ENCODE results near the gene TMEM147.

TMEM147 gene

DNA sequence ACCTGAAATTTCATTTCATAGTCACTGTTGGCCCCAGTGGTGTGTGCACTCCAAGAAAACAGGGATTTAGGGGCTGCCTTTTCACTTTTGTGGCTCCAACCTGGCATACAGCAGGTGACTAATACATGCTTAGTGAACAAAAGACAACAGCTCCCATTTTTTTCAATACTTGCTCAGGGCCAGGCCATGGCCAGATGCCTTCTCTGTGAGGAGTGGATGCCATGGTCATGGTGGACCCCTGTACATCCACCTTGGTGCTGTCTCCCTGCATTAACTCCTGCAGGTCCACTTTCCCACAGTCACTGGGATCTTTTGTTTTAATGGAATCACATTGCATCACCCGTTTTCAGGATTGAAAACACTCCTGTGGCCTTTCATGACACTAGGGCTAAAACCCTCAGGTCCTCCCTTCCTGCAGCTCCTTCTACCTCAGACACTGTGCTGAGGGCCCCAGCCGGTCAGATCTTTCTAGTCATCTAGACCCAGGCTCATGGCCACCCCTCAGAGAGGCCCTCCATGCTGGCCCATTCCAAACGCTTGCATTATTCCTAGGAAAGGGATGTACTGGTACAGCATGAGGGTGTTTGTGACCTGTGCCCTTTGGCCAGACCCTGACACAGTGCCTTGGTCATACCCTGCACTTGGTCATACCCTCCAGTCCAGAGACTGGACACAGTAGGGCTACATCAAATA, 1.2 kb upstream of the TMEM147 start:
- H3K4me3 ChIP-seq (ENCODE audit: low read depth, low read length) = peak overlapping the region; percentile 98

DNA sequence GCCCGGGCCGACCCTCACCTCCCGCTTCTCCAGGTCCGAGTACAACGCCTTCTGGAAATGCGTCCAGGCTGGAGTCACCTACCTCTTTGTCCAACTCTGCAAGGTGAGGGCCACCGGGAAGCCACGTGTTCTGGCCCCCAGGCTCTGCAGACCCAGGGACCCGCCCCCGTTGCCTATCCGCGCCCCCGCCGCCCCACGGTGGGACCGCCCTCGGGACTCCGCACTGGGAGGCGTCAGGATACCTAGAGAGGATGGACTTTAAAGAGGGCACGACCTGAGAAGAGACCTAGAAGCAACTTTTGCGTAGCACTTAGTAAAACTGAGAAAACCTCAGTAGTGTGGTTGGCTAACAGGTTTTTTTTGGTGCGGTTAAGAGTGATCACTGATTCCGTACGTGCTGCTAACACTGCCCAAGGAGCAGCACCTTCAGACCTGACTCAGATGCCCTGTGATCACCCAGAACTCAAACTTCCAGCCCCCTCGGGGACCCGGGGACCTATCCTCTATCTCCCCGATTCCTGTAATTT, 492 bp downstream of the TMEM147 start:
- H3K4me3 ChIP-seq (ENCODE audit: low read depth, low read length) = peak overlapping the region; percentile 98

DNA sequence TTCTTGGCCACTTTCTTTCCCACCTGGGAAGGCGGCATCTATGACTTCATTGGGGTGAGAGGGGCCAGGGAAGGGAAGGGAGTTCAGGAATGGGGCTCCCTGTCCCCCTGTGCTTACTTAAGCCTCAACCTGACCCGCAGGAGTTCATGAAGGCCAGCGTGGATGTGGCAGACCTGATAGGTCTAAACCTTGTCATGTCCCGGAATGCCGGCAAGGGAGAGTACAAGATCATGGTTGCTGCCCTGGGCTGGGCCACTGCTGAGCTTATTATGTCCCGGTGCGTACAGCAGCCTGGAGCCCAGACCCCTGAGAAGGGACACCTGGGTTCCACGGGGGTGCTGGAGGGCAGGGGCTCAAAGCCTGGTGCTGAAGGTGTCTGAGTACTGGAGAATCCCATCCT, 1.1 kb downstream of the TMEM147 start:
- H3K4me3 ChIP-seq (ENCODE audit: low read depth, low read length) = no peak overlapping the region

DNA sequence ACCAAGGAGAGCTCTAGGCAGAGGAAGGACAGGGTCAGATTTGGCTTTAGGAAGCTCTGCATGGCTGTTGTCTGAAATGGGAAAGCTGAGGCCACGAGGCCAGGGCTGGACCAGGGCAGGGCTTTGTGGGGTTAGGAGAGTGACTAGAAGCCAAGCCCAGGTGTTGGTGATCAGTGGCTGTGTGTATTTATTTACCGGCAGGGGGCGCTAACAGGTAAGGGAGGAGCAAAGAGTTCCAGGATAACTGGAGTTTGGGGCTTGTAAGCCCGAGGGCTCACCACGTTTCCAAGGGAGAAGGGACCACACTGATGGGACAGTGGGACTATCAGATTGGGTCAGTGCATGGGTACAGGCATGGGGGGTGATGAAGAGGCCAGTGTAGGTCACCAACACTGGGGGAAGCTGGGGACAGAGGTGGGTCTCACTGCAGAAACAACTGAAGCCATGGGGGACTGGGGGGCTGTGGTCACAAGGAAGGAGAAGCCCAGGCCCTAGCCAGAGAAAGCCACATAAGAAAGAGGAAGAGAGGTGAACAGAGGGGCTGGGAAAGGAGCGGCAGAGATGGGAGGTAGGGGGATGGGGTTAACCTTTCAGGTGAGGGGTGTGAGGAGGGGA, 3.9 kb downstream of the TMEM147 start:
- H3K4me3 ChIP-seq (ENCODE audit: low read depth, low read length) = no peak overlapping the region

DNA sequence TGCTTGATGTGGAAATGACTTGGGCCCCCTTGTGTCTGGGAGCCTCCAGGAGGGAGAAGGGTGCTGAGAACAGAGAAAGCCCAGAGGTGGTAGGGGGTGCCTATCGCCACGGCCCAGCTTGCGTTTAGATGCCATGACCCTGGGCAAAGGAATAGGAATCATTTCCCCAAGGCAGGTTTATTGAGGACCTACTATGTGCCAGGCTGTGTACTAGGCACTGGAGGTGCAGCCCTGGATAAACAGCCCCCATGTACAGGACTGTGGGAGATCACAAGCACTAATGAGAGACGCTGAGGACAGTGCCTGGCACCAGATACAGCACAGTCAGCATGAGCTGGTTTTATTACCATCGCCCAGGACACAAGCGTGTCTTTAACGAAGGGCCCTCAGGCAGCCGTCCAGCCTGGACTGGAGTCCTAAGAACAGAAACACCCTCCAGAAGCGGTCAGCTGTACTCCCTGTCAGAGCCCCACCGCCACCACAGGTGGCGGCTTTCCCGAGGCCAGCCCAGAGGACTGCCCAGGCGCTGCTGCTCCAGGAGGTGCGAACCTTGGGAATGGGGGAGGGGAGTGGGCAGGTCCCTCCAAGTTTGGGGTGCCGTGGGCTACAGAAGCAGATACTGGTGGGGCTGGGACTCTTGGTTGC, 4.6 kb downstream of the TMEM147 start:
- no peak overlapping the region for H3K4me3 ChIP-seq (ENCODE audit: low read depth, low read length)

DNA sequence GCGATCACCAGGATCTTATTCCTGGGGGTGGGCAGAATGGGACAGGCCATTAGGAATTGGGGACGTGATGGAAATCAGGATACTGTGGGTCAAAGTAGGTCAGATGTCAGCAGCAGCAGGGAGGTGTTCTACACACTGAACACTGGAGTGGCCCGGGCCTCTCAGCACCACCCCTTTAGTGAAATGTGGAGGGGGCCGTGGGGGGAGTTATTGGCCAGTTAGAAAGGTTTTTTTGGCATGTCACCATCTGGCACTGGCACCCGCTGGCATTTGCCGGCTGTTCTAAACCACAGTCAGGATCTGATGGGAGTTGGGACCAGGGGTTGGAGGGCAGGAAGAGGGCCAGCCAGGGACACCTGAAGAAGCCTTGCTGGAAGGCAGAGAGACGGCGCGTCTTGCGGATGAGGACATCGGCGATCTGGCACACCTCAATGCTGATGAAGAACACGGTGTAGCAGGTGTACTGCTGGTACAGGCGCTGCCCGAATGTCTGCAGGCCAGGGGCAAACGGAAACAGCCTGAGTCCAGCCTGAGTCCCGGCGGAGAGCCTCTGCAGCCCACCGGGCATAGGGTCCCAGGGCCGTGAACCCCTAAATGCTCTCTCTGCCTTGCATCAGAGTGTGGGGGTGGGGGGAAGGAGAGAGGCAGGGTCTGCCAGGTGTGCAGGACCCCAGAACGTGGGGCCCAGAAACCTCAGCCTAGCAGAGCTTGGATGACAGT, 5.8 kb downstream of the TMEM147 start:
- no peak overlapping the region for H3K4me3 ChIP-seq (ENCODE audit: low read depth, low read length)

DNA sequence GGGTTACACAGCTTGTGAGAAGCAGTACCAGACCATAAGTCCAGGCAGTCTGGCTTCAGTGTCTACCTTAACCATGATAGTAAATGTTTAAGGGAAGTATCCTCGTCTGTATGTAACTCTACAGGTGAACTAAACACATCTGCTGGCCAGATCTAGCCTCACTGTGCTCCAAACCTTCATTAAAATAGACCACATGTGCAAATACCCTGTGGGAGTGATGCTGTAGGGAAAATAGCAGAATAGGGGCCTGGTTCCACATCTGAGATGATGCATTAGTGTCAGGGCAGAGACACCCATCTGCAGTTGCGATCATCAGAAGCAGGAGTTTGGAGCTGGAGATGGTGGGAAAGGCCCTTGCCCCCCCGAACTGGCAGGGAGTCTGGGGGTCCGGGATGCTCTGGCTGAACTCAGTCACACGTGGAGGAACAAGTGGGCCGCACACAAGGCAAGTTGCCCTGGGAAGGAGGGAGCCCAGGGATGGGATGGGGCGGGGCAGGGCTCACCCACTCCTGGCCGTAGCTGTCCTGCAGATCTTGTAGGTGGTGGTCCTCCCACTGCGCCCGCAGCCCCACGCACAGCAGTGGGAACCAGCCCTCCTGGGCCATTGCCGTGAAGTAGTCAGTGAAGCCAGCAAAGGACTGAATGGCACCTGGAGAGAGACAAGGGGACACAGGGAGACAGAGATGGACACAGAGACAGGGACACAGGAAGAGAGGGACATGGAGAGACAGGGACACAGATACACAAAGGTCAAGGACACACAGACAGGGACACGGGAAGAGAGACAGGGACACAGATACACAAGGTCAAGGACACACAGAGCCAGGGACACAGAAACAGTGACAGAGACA, 7.3 kb downstream of the TMEM147 start:
- H3K4me3 ChIP-seq (ENCODE audit: low read depth, low read length) = no peak overlapping the region

DNA sequence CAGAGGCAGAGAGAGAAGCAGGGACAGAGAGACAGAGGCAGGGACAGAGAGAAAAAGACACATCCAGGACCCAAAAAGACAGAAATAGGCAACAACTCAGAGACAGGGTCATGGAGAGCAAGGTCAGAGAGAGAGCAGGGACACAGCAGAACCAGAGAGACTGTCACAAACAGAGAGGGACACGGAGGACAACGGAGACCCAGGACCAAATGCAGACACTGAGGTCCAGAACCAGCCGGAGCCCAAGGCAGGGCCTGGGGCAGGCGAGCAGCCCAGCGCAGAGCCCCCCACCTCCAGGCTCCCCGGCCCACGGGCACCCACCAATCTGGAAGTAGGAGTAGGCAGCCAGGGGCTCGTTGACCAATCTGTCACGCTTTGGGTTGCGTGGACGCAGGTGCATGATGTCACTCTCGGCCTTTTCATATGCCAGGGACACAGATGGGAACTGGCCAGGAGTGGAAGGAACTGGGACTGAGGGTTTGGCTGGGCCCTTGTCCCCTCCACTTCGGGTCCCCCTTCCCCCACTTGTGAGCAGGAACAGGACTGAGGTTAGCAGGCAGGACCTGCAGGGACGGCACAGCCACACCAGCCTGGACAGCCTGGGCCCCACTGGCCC, 8.1 kb downstream of the TMEM147 start:
- no peak overlapping the region for H3K4me3 ChIP-seq (ENCODE audit: low read depth, low read length)

DNA sequence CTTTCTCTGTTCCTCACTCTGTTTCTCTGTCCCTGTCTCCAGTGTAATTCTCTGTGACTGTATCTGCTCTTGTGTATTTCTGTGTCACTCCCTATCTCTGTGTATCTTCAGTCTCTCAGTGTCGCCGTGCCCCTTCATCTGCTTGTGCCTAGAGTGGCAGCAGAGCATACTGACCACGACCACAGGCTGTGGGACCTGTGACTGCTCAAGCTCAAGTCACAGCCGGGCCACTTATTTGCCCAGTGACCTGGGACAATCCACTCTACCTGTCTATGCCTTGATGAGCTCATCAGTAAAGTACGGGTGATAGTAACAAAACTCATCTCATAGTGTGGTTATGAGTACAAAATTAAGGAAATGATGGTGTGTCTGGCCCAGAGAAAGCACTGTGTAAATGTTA, 8.7 kb downstream of the TMEM147 start:
- no peak overlapping the region for H3K4me3 ChIP-seq (ENCODE audit: low read depth, low read length)

DNA sequence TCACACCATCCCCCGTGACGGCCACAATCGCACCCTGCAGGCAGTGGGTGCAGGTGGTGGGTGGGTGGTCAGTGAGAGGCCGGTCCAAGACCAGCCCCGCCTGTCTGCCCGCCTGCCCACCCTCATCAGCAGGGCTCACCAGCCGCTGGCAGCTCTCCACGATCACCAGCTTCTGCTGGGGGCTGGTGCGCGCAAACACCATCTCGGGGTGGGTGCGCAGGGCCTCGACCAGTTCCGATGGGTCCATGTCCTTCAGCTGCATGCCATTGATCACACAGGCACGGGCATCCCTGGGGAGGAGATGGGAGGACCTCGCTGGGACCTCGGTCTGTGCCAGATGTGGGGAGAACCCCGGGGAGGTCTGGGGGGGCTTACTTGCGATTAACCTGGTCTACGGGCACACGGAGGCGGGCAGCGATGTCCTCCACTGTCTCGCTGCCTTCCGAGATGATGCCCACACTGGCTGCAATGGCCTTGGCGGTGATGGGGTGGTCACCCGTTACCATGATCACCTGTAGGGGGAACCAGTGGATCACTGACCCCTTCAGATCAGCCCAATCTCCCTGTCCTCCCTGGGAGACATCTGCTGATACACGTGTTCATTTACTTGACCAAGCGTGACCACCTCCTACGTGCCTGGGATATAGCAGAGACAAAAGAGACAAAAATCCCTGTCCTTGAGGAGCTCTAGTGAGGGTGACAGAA, 10.0 kb downstream of the TMEM147 start:
- H3K4me3 ChIP-seq (ENCODE audit: low read depth, low read length) = no peak overlapping the region

DNA sequence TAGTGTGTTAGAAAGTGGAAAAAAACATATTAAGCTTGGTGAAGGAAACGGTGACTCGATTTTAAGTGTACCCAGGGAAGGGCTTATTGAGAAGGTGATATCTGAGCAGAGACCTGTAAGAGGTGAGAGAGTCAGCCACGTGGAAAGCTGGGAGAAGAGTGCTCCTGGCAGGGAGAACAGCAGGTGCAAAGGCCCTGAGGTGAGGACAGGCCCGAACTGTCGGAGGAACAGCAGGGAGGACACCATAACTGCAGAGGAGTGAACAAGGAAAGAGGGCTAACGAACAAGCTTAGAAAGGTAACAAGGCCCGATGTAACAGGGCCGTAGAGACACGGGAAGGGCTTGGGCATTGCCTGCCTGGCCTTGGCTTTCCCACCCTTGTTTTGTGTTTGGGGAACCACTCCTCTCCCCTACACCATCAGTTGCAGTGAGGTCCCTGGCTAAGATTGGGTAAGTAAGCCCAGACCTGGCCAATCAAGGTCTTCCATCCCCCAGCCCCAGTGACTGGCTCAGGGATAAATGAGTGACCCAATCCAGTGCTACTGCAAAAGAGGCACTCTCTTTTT, 10.7 kb downstream of the TMEM147 start:
- H3K4me3 ChIP-seq (ENCODE audit: low read depth, low read length) = no peak overlapping the region

DNA sequence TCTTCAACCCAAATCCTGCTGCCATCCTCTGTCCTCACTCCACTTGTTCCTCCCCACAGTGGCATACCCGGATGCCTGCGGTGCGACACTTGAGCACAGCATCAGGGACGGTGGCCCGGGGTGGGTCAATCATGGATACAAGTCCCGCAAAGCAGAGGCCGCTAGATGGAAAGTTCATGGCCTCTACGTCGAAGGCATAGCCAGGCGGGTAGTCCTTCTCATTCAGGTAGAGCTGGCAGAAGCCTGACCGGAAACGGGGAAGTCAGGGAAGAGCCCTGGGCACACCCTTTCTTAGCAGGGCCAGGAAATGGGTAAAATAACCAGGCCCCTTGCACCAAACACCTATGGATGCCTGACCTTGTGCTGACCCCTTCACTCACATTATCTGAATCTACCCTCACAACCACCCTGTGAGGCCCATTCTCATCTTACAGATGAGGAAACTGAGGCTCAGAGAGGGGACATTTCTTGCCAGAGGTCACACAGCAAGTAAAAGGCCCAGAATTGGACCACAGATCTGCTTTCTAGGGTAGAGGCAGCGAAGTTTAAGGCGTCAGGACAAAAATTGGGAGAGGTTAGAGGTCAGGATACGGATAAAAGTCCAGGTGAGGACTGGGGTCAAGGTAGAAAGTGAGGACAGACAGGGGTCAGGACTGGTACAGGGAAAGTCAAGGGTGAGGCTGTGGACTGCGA, 11.6 kb downstream of the TMEM147 start:
- peak overlapping the region; percentile 9 for H3K4me3 ChIP-seq (ENCODE audit: low read depth, low read length)

DNA sequence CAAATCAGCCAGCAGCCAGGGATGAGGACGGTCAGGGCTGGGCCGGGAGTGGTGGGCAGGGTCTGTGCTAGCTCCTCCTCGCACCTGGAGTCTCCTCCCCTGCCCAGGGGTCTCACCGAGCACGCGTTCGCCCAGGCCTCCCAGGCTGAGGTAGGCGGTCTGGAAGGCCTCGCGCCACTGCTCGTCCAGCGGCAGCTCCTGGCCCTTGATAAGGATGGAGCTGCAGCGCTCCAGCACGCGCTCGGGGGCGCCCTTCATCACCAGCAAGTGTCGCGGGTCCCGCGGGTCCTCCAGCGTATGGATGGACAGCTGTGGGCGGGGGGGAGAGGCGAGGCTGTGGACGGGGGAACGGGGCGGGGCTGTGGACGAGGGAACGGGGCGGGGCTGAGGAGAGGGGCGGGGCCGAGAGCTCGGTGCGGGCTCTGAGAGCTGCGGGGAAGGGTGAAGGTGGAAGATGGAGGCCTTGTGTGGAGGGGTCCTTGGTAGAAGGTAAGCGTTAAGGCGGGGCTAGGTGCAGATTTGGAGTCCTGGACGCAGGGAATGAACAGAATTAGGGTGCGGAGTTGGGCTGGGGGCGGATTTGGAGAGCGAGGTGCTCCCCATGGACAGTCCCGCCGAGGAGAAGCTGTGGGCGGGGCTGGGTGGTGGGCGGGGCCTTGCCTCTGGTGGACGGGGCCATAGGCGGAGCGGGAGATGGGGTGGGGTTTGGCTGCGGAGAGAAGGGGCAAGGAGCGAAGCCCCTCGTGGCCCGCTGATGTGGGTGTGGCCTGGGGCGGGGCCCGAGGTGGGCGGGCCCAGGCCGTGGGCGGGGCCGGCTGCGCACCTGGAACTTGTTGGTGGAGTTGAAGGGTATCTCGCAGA, 12.3 kb downstream of the TMEM147 start:
- H3K4me3 ChIP-seq (ENCODE audit: low read depth, low read length) = peak overlapping the region; percentile 52

DNA sequence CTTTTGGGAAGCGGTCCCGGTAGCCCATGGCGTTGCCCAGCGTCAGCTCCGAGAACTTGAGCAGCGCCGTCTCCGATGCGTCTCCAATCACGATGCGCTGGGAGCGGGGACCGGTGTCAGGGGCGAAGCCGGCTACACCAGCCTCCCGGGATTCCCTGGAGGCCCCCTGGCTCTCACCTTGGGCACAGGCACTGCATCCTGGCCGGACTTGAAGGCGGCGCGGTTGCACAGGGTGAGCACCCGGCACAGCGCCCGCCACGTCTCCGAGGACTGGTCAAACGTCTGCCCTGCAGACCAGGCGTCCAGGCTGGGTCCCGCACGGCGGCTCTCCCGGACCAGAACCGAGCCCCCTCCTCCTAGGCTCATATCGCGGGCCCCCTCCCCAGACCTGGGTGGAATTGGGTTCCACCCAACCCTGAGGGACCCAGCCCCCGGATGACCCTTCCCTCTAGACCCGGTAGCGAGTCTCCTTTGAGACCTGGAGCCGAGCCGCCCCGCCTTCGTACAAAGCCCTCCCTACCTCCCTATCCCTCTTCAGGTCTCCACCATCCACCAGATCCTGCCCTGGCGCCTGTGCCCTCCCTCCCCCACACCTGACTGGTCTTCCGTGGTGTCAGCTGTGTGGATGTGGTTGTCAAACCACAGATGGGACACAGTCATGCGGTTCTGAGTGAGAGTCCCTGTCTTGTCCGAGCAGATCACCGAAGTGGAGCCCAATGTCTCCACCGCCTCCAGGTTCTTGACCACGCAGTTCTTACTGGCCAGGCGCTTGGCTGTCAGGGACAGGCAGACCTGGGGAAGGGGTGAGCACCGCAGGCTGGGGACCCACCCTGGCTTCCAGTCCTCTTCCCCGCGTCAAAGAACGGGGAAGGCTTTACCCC, 13.2 kb downstream of the TMEM147 start:
- H3K4me3 ChIP-seq (ENCODE audit: low read depth, low read length) = peak overlapping the region; percentile 28

DNA sequence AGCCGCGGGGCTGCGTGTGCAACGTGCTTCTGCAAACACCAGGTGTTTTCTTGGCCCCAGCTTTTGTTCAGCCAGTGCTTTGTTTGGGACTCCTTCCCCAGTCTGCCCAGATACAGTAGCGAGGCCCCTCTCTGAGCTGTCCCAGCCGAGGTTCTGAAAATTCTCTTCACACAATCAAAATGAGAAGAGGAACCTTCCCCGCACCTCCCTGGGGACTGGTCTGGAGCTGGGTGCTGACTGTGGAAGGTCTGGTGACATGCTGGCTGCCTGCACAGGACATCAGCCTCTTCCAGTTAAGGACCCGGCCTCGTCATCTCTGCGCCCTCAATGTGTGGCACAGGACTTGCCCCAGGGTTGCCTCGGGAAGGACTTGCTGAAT, 13.8 kb downstream of the TMEM147 start:
- no peak overlapping the region for H3K4me3 ChIP-seq (ENCODE audit: low read depth, low read length)

DNA sequence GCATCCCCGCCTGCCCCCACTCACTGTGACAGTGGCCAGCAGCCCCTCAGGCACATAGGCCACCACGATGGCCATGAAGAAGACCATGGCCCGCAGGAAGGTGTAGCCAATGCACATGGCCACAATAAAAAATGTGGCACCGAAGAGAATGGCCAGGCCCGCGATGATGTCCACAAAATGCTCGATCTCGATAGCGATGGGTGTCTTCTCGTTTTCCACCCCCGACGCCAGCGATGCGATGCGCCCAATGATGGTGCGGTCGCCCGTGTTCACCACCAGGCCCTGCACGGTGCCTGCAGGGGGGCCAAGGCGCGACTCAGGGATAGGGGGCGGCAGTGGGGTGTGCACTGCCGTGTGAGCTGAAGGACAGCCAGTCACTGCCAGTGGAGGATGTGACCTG, 14.4 kb downstream of the TMEM147 start:
- no peak overlapping the region for H3K4me3 ChIP-seq (ENCODE audit: low read depth, low read length)

DNA sequence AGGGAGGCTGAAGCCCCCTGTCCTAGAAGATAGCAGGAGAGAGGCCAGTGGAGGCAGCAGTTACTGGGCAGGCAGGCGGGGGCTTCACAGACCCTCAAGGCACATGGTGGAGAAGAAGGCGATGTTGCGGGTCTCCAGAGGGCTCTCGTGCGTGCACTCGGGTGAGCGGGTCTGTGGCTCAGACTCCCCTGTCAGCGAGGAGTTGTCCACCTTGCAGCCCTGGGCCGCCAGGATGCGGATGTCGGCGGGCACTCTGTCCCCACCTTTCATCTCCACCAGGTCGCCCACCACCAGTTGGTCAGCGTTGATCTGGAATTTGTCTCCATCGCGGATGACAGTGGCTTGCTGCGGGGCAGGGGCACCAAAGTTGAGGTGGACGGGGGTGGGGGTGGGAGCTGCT, 14.8 kb downstream of the TMEM147 start:
- H3K4me3 ChIP-seq (ENCODE audit: low read depth, low read length) = no peak overlapping the region
